IgD-negative memory B cell (primary cell): ENCODE results near the gene ERMARD. TPM values are rescaled to one million over a fixed set of nuclear protein-coding genes. Genes with fewer than 3 reads are reported as not detected.

Experiments used
- H3K27ac Mint-ChIP-seq, 3 donors: one replicate each; pipeline ENCODE4 v1.8.0; 2020 to 2022; ENCODE audit warnings: mild to moderate bottlenecking in 3 of 3, mixed read lengths in 3 of 3, moderate library complexity in 1 of 3
- H3K27me3 Mint-ChIP-seq: one replicate; pipeline ENCODE4 v1.8.0; 2021; ENCODE audit warnings: mixed read lengths
- H3K36me3 Mint-ChIP-seq: one replicate; pipeline ENCODE4 v1.8.0; 2020; ENCODE audit warnings: mild to moderate bottlenecking, mixed read lengths
- H3K4me1 Mint-ChIP-seq, 3 donors: one replicate each; pipeline ENCODE4 v1.8.0; 2020 to 2022; ENCODE audit warnings: mixed read lengths in 3 of 3, mild to moderate bottlenecking in 1 of 3
- H3K4me3 Mint-ChIP-seq, 4 donors: one replicate each; pipeline ENCODE4 v1.8.0; 2020 to 2022; ENCODE audit warnings: mild to moderate bottlenecking in 4 of 4, mixed read lengths in 4 of 4, moderate library complexity in 3 of 4
- H3K9me3 Mint-ChIP-seq, 3 donors: one replicate each; pipeline ENCODE4 v1.8.0; 2020 to 2021; ENCODE audit warnings: mixed read lengths in 3 of 3, mild to moderate bottlenecking in 1 of 3
- polyA plus RNA-seq: library from polyadenylated mRNA; unstranded; fragments of 300-500 nt; fragmentation: Illumina TruSeq; gene quantifications from one replicate; pipeline ENCODE4 v1.2.3, GENCODE V29; 2021

The ERMARD gene
- polyA plus RNA-seq, 1 donor from 2014 or later: 9.0 TPM

DNA sequence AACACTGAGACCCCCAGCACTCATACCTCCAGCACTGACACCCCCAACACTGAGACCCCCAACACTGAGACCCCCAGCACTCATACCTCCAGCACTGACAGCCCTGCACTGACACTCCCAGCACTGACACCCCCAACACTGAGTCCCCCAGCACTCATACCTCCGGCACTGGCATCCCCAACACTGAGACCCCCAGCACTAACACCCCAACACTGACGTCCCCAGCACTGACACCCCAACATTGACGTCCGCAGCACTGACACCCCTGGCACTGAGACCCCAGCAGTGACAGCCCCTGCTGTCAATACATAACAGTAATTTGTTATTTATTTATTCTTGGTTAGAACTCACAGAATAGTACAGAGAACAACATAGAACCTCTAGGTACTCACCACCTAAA is 58.0 kb downstream of the ERMARD start:
- Mint-ChIP-seq H3K27me3 (peaks cover 17% of the 10 kb centered on the region), H3K27ac (no peak overlapping the region), H3K9me3 (peaks cover 0 to 3% (median 0%) of the 10 kb centered on the region in 3 donors), H3K36me3 (peaks cover 4% of the 10 kb centered on the region), H3K4me3 (no peak overlapping the region), H3K4me1 (peaks cover 0 to 13% (median 3%) of the 10 kb centered on the region in 3 donors)

DNA sequence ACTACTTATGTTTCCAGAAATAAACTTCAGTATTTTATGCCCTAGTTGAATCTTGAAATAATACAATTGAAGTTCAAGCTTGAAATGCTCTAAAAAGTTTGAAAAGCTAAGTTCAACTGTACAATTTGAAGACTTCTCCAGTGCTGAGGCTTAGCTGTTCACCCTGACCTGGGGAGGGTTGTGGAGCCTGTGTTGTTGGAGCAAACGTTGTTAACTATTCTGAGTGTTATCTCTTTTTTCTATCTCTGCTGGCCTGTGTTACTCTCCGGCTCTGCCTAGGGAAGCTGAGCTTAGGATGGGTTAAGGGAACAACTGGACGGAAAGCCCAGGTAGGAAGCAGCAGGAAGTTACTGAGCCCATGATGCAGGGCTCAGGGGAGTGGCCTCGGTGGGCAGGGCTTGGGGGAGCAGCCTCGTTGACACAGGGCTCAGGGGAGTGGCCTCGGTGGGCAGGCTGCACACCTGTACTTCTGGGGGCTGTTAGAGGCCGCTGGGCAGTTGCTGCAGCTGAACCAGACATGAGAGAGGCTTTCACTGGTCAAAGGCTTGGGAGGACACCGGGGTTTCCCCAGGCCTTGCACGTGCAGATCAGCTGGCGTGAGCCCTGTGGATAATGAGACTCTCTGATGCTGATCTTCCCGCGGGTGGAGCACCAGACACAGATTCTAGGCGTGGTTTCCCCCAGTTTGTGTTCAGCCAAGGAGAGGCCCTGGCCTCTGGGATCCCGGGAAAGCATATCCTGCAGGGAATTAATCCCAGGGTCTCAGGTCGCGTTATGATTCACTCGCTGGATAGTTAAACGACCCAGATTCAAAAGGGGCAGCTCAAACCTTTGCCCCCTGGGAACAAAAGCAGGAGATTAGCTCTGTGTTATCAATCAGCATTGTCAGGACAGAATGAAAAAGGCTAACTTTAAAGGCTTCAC is 58.9 kb downstream of the ERMARD start:
- Mint-ChIP-seq H3K27me3 (peaks cover 13% of the 10 kb centered on the region), H3K36me3 (peaks cover 4% of the 10 kb centered on the region), H3K9me3 (peaks cover 0 to 6% (median 0%) of the 10 kb centered on the region in 3 donors), H3K4me3 (no peak overlapping the region), H3K27ac (no peak overlapping the region), H3K4me1 (peaks cover 0 to 10% (median 0%) of the 10 kb centered on the region in 3 donors)

DNA sequence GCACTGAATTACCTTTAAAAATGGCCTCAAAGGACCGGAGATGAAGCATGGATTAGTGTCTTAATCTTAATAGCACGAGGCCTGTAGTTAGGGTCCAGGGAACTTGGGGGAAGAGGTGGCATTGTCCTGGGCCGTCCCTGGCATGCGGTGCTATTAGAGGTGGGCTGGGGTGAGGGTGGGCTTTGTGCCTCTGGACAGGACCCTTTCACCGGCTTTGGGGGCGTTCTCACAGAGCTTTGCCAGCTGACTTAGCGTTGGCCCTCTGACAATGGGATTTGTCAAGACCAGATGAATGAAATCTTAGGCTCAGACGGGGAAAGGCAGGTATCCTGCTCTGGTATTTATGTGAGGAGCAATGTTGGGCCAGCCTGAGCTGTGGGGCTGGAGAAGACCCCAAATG is 59.6 kb downstream of the ERMARD start:
- H3K27me3 Mint-ChIP-seq: peaks cover 11% of the 10 kb centered on the region
- no peak overlapping the region for H3K27ac Mint-ChIP-seq
- no peak overlapping the region for H3K4me3 Mint-ChIP-seq
- H3K36me3 Mint-ChIP-seq: peaks cover 4% of the 10 kb centered on the region
- peaks cover 0 to 3% (median 0%) of the 10 kb centered on the region in 3 donors for H3K4me1 Mint-ChIP-seq
- peaks cover 0 to 6% (median 4%) of the 10 kb centered on the region in 3 donors for H3K9me3 Mint-ChIP-seq

DNA sequence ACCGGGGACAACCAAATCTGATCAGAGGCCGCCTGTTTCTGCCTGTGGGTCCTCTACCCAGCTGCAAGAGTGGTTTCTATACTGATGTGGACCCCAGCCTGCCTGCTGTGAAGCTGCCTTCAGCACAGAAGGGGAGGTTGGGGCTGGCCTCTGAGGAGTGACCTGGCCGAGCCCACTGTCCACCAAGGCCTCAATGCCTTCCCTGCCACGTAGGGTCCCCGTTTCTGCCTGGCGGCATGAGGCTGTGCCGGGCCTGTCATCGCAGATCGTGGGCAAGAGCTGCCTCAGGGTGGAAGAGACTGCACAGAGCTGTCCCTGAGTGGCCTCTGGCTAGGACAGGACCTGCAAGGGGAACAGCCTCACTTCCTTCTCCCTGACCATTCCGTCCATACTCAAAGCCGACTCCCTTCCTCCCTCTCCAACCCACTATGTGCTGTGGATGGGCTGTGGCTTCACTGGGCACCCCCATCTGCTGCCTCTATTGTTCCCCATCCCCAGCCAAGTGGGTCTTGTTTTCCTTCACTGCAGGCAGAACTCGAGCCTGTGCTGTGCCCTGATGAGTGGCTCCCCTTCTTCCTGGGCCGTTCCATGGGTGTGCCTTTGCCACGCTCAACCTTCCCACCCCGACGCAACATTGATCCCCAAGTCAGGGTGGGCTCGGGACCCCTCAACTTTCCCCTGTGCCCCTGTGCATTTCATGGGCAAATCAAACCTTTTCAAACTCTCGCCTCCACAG is 60.3 kb downstream of the ERMARD start:
- Mint-ChIP-seq H3K36me3 (peaks cover 4% of the 10 kb centered on the region), H3K4me3 (no peak overlapping the region), H3K4me1 (peaks cover 0 to 3% (median 0%) of the 10 kb centered on the region in 3 donors), H3K27me3 (peaks cover 6% of the 10 kb centered on the region), H3K27ac (no peak overlapping the region), H3K9me3 (peaks cover 0 to 8% (median 6%) of the 10 kb centered on the region in 3 donors)

DNA sequence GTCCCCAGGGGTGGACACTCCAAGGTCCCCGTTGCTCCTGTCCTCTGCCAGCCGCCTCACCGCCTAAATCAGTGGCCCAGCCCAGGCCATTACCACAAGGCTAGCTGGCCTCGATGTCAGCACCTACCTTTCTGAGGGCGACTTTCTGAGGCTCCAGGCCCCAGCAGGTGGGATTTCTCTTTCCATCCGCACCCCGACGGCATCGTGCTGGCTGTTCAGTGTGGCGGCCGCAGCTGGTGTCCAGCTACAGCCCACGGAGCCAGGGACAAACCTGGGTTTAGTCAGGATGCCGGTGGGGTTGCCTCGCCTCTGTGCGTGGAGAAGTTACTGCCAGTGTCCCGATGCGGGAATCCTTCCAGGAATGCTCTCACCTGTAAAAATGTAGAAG is 60.8 kb downstream of the ERMARD start:
- Mint-ChIP-seq H3K4me1 (peaks cover 0 to 3% (median 0%) of the 10 kb centered on the region in 3 donors), H3K27ac (no peak overlapping the region), H3K27me3 (peaks cover 5% of the 10 kb centered on the region), H3K4me3 (no peak overlapping the region), H3K36me3 (peaks cover 4% of the 10 kb centered on the region), H3K9me3 (peaks cover 0 to 14% (median 10%) of the 10 kb centered on the region in 3 donors)

DNA sequence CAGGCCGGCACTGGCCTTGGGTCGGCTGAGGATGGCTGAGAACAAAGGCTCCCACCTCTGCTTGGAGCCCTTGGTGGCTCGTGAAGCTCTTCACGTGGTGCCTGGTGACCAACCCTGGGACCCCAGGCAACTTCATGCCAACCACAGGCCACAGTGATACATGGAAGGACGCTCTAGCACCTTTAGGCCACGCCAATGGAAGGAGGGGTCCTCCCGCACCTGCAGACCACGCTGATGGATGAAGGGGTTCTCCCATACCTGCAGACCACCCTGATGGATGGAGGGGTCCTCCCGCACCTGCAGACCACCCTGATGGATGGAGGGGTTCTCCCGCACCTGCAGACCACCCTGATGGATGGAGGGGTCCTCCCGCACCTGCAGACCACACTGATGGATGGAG is 62.5 kb downstream of the ERMARD start:
- H3K27ac Mint-ChIP-seq: no peak overlapping the region
- H3K4me3 Mint-ChIP-seq: no peak overlapping the region
- H3K27me3 Mint-ChIP-seq: peaks cover 5% of the 10 kb centered on the region
- H3K36me3 Mint-ChIP-seq: peaks cover 4% of the 10 kb centered on the region
- peaks cover 0 to 16% (median 16%) of the 10 kb centered on the region in 3 donors for H3K9me3 Mint-ChIP-seq
- peaks cover 0 to 3% (median 0%) of the 10 kb centered on the region in 3 donors for H3K4me1 Mint-ChIP-seq

DNA sequence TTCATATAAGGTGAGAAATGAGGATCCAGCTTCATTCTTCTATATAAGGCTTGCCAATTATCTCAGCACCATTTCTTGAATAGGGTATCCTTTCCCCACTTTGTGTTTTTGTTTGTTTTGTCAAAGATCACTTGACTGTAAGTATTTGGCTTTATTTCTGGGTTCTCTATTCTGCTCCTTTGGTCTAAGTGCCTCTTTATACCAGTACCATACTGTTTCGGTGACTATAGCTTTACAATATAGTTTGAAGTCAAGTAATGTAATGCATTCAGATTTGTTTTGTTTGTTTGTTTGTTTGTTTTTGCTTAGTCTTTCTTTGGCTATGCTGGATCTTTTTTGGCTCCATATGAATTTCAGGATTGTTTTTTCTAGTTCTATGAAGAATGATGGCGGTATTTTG is 64.6 kb downstream of the ERMARD start:
- H3K9me3 Mint-ChIP-seq: peaks cover 0 to 16% (median 16%) of the 10 kb centered on the region in 3 donors
- no peak overlapping the region for H3K4me3 Mint-ChIP-seq
- H3K27ac Mint-ChIP-seq: peak overlapping the region in 1 of 3 donors; percentile 6
- H3K36me3 Mint-ChIP-seq: peaks cover 4% of the 10 kb centered on the region
- H3K27me3 Mint-ChIP-seq: peaks cover 6% of the 10 kb centered on the region
- no peaks in the 10 kb centered on the region for H3K4me1 Mint-ChIP-seq

DNA sequence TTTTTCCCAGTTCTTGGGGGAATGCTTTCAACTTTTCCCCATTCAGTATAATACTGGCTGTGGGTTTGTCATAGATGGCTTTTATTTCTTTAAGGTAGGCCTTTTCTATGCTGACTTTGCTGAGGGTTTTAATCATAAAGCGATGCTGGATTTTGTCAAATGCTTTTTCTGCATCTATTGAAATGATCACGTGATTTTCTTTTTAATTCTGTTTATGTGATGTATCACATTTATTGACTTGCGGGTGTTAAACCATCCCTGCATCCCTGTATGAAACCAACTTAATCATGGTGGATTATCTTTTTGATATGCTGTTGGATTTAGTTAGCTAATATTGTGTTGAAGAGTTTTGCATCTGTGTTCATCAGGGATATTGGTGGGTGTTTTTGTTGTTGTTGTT is 65.6 kb downstream of the ERMARD start:
- Mint-ChIP-seq H3K27me3 (peaks cover 6% of the 10 kb centered on the region), H3K36me3 (peaks cover 4% of the 10 kb centered on the region), H3K4me1 (no peaks in the 10 kb centered on the region), H3K27ac (no peak overlapping the region), H3K4me3 (no peak overlapping the region), H3K9me3 (peaks cover 0 to 16% (median 16%) of the 10 kb centered on the region in 3 donors)

DNA sequence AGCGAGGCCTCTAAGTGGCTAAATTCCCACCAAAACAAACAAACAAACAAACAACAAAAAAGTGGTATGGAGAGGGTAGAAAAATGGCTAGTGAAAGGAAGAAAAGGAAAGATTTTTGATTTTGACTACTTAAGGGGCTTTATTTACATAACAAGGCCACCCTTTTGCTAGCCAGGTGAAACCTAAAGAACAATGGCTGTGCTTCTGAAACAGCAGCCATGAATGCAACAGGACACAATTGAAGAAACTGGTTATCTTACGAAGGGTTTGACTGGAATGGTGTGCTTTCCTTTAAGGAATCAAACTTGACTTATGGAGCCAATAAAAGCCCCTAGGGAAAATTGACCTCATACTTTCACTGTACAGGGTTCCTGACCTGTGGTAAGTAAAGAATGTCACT is 68.9 kb downstream of the ERMARD start:
- Mint-ChIP-seq H3K36me3 (no peaks in the 10 kb centered on the region), H3K27me3 (peaks cover 23% of the 10 kb centered on the region), H3K4me3 (no peak overlapping the region), H3K27ac (no peak overlapping the region), H3K9me3 (peaks cover 0 to 16% (median 10%) of the 10 kb centered on the region in 3 donors), H3K4me1 (no peaks in the 10 kb centered on the region)

DNA sequence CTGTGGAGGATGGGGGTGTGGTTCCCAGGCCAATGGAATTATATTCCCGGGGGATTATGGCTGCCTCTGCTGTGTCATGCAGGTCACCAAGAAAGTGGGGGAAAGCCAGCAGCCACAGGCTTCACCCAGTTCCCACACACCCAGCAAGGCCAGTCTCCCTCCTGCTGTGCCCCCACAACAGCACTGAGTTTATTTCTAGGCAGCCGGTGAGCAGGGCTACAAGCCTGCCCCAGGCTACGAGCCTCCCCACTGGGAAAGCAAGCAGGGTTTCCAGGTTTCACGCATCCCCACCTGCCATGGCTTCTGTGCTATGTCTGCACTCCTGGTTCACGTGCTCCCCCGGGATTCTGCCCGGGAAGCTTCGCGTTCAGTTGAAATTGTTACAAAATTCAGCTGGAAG is 72.6 kb downstream of the ERMARD start:
- no peak overlapping the region for H3K4me3 Mint-ChIP-seq
- no peak overlapping the region for H3K27ac Mint-ChIP-seq
- no peaks in the 10 kb centered on the region for H3K4me1 Mint-ChIP-seq
- peaks cover 37% of the 10 kb centered on the region for H3K27me3 Mint-ChIP-seq
- H3K36me3 Mint-ChIP-seq: peaks cover 3% of the 10 kb centered on the region
- H3K9me3 Mint-ChIP-seq: peaks cover 4 to 6% (median 5%) of the 10 kb centered on the region in 3 donors

DNA sequence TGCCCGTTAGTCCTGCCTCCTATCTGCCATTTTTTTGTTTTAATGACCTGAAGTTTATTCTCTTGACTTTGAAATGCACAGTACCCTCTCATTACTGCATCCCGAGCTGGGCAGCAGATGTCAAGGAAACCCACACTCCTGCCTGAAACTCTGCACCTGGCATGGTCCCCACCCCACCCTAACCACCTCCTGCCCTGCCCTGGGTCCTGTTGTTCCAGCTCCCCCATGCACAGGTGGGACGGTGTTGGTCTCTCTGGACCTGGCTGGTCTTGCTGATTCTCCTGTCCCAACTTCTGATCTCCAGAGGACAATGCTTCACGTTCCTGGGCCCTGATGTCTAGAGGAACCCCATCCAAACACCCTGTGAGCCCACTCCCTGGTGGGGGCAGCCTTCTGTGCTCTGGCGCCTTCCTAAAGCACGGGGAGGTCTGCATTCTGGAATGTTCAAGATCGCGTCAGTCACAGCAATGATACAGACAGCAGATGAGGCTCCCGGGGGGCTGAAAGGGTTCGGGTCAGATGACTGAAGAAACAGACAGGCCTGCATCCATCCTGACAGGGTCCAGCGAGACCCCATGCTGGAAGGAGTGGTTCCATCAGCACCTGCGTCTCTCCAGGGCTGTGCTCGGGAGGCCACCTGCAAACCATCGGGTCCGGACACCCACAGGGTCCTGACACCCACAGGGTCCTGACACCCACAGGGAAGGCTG is 73.6 kb downstream of the ERMARD start:
- Mint-ChIP-seq H3K27ac (no peak overlapping the region), H3K36me3 (peaks cover 5% of the 10 kb centered on the region), H3K4me3 (peak overlapping the region in 1 of 4 donors; percentile 21), H3K27me3 (peaks cover 37% of the 10 kb centered on the region), H3K4me1 (no peaks in the 10 kb centered on the region), H3K9me3 (peaks cover 4 to 6% (median 5%) of the 10 kb centered on the region in 3 donors)

DNA sequence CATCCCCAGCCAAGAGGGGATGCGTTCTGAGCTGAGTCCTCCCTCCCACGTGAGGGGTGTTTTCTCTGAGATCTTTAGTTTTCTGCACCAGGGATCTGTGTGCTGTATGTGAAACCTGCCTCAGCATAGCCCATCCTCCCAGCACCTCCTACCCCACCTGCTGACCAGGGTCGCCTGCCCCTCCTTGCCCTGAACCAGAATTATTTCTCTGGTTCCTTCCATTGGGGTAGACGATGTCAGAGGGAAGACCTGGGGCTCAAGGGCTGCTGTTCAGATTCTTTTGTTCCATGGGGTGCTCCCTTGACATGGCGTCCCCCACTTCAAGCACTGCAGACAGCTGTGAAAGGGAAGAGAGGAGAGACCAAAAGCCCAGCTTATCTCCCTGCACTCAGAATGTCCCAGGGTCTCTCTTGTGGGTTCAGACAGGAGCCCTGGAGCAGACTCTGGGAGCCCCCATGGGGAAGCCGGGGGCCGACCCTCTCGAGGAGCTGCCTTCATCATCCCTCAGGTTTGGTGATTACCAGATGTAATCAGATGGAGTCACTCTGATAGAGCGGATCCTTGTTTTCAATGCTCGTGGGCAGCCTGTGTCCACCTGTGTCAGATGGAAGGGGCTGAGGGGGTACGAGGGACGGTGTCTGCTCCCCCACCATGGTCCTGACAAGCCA is 74.3 kb downstream of the ERMARD start:
- peaks cover 4 to 6% (median 5%) of the 10 kb centered on the region in 3 donors for H3K9me3 Mint-ChIP-seq
- no peak overlapping the region for H3K4me3 Mint-ChIP-seq
- H3K27me3 Mint-ChIP-seq: peaks cover 40% of the 10 kb centered on the region
- peaks cover 5% of the 10 kb centered on the region for H3K36me3 Mint-ChIP-seq
- no peaks in the 10 kb centered on the region for H3K4me1 Mint-ChIP-seq
- no peak overlapping the region for H3K27ac Mint-ChIP-seq

DNA sequence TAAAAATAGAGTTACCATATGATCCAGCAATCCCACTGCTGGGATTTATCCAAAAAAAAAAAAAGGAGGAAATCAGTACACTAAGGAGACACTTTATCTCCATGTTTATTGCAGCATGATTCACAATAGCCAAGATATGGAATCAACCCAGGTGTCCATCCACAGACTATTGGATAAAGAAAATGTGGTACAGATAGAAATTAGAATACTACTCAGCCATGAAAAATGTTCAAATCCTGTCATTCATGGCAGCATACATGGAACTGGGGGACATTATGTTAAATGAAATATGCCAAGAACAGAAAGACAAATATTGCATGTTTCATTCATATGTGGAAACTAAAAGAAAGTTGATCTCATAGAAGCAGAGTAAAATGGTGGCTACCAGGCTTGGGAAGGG is 75.3 kb downstream of the ERMARD start:
- Mint-ChIP-seq H3K9me3 (peaks cover 4 to 6% (median 5%) of the 10 kb centered on the region in 3 donors), H3K27ac (no peak overlapping the region), H3K36me3 (peaks cover 5% of the 10 kb centered on the region), H3K27me3 (peaks cover 48% of the 10 kb centered on the region), H3K4me3 (no peak overlapping the region), H3K4me1 (peaks cover 0 to 1% (median 0%) of the 10 kb centered on the region in 3 donors)

DNA sequence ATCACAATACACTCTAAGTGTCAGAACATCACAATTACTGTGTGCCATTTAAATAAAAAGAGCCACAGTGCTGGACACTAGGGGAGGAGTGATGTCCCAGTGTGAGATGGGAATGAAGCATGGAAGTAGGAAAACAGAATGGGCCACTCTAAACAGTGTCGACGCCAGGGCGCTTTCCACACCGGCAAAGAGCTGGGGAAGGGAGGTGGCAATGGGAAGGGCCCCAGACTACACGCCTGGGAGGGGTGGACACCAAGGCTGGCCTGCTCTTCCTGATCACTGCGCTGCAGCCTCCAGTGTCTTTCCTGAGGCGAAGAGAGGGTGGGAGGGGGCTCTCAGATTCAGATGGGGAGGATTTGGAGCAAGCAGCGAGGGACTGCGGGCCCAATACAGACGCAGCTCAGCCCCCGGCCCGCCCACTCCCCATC is 75.9 kb downstream of the ERMARD start:
- Mint-ChIP-seq H3K27me3 (peaks cover 50% of the 10 kb centered on the region), H3K4me3 (no peak overlapping the region), H3K36me3 (peaks cover 5% of the 10 kb centered on the region), H3K4me1 (peaks cover 0 to 3% (median 0%) of the 10 kb centered on the region in 3 donors), H3K9me3 (peaks cover 4 to 6% (median 5%) of the 10 kb centered on the region in 3 donors), H3K27ac (peak overlapping the region in 1 of 3 donors; percentile 9)
